Keratinocyte (primary cell): ENCODE data around the gene PBX4. TPM values are rescaled to one million over a fixed set of nuclear protein-coding genes. Genes with fewer than 3 reads are reported as not detected.

ENCODE experiments used
- DNase-seq: peaks from one replicate; pipeline ENCODE4 v3.0.0-alpha.2; 2011; ENCODE audit warnings: low read depth, missing footprints, low spot score
- FAIRE-seq: peaks from 2 replicates; lab custom pipeline; 2011; peaks lifted over from hg19 to GRCh38; lab: Jason Lieb, UNC
- H2AFZ ChIP-seq: 2 replicates; pipeline ENCODE4 v1.6.0; 2012; ENCODE audit warnings: low read length, control low read depth, inconsistent platforms; ENCODE audit not compliant: control insufficient read depth
- H3K27ac ChIP-seq: 2 replicates; pipeline ENCODE4 v1.5.1; 2011; ENCODE audit warnings: low read length; ENCODE audit not compliant: control insufficient read depth, insufficient read depth
- H3K27me3 ChIP-seq: 3 replicates; pipeline ENCODE4 v1.6.0; 2011; ENCODE audit warnings: low read length; ENCODE audit not compliant: control insufficient read depth, insufficient read depth; ENCODE audit errors: extremely low read depth
- H3K36me3 ChIP-seq, 2 experiments: 2 replicates in 1 of 2; 3 replicates in 1 of 2; pipeline ENCODE4 v1.5.1; 2011; ENCODE audit warnings: low read length in 2 of 2, mild to moderate bottlenecking in 1 of 2; ENCODE audit not compliant: control insufficient read depth in 2 of 2, insufficient read depth in 2 of 2; ENCODE audit errors: extremely low read depth in 1 of 2
- H3K4me1 ChIP-seq: 3 replicates; pipeline ENCODE4 v1.5.1; 2011; ENCODE audit warnings: low read length; ENCODE audit not compliant: control insufficient read depth, insufficient read depth; ENCODE audit errors: extremely low read depth
- H3K4me2 ChIP-seq: 3 replicates; pipeline ENCODE4 v1.6.0; 2011; ENCODE audit warnings: low read depth, low read length; ENCODE audit not compliant: control insufficient read depth, insufficient read depth; ENCODE audit errors: extremely low read depth
- H3K4me3 ChIP-seq, 3 experiments: fragments of 200-600 bp in 1 of 3; sonication (generic) in 1 of 3; 2 replicates in 2 of 3; 3 replicates in 1 of 3; pipeline ENCODE4 v1.5.1; 2011 to 2016; ENCODE audit warnings: low read length in 3 of 3, mild to moderate bottlenecking in 3 of 3, control low read depth in 2 of 3, inconsistent platforms in 1 of 3, low read depth in 1 of 3, mixed read lengths in 1 of 3, mixed run types in 1 of 3, moderate library complexity in 1 of 3; ENCODE audit not compliant: control insufficient read depth in 2 of 3, insufficient read depth in 2 of 3; ENCODE audit errors: extremely low read depth in 1 of 3
- H3K79me2 ChIP-seq: 2 replicates; pipeline ENCODE4 v1.6.0; 2012; ENCODE audit warnings: low read length; ENCODE audit not compliant: control insufficient read depth, insufficient read depth
- H3K9ac ChIP-seq: 3 replicates; pipeline ENCODE4 v1.6.0; 2011; ENCODE audit warnings: low read length; ENCODE audit not compliant: control insufficient read depth, insufficient read depth; ENCODE audit errors: extremely low read depth
- H3K9me1 ChIP-seq: 3 replicates; pipeline ENCODE4 v1.6.0; 2011; ENCODE audit warnings: low read length; ENCODE audit not compliant: control insufficient read depth, insufficient read depth; ENCODE audit errors: extremely low read depth
- H3K9me3 ChIP-seq: 2 replicates; pipeline ENCODE4 v1.5.1; 2012; ENCODE audit warnings: low read depth, low read length; ENCODE audit not compliant: control insufficient read depth
- H4K20me1 ChIP-seq: 3 replicates; pipeline ENCODE4 v1.6.0; 2011; ENCODE audit warnings: low read length; ENCODE audit not compliant: control insufficient read depth, insufficient read depth; ENCODE audit errors: extremely low read depth
- EZH2 ChIP-seq: IDR thresholded peaks from one replicate; pipeline ENCODE4 v1.6.1; 2012; ENCODE audit warnings: inconsistent platforms, mild to moderate bottlenecking, low read length, moderate library complexity
- dilution Hi-C: fragments of 300-500 bp; cut with MboI; formaldehyde crosslinking; loops from one replicate; pipeline ENCODE4 v1.7.0; 2020; ENCODE audit warnings: low sequenced_read_pairs; ENCODE audit not compliant: extremely low pct_ligation_motif_present
- polyA plus RNA-seq, 5 experiments: library from polyadenylated mRNA; depleted of rRNA in 3 of 5; stranded (reverse) in 3 of 5; stranded (forward) in 1 of 5; unstranded in 1 of 5; fragments of >200 nt; gene quantifications; 1 replicate in 1 of 5; 2 replicates in 3 of 5; 3 replicates in 1 of 5; pipeline versions ENCODE4 v1.2.1 to v1.2.3, GENCODE V29; 2011 to 2012; ENCODE audit warnings: missing spikeins in 2 of 5, low read depth in 1 of 5, low replicate concordance in 1 of 5
- TF ChIP-seq, protein P1 (sequence below), 3 experiments: IDR thresholded peaks in 1 of 3; conservative IDR thresholded peaks in 1 of 3; optimal IDR thresholded peaks in 1 of 3; 2 replicates in 2 of 3; 3 replicates in 1 of 3; pipeline versions ENCODE3 to v1.5.1; 2011; ENCODE audit warnings: low read length in 3 of 3, mild to moderate bottlenecking in 3 of 3, moderate library complexity in 2 of 3, control low read depth in 1 of 3, inconsistent platforms in 1 of 3; ENCODE audit not compliant: insufficient read depth in 2 of 3; ENCODE audit errors: extremely low read depth in 1 of 3

The PBX4 gene
- polyA plus RNA-seq, 1 donor (not counting 4 experiments of a cell fraction or from before 2014, with no cell fraction given), result 1.7 TPM

DNA sequence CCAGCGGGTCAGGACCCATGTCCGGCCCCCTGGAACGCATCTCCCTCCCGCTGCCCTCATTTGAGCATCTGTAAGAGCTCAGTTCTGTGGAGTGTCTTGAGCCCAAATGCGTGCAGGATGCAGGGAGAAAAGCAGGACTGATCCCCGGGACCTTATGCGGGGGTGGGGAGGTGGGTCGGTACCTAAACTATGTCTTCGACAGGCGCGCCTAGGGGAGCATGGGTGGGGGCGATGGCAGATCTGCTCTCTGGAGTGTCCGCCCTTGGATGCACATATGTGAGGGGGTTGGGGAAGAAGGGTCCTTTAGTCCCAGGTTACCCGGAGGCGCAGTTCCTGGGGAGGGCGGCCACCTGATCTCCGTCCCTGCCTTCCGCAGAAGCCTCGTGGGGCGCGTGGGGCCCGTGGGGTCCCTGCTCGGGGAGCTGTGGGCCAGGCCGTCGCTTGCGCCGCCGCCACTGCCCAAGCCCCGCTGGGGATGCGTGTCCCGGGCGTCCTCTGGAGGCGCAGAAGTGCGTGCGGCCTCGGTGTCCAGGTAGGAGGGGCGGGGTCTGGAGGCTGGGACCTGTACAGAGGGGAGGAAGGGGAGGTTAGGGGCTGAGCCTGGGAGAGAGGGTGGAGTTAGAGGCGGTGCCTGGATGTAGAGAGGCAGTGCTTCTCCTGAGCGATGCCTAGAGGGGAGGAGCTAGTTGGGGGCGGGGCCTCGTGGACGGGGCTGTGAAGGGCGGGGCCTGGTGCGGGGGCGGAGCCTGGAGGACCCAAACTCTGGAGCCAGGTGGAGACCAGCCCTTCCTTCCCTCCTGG is 77.6 kb downstream of the PBX4 start:
- H3K27ac ChIP-seq, result no peak overlapping the region
- no peaks in the 10 kb centered on the region for H3K79me2 ChIP-seq
- no peaks in the 10 kb centered on the region for H3K9me3 ChIP-seq
- no peaks in the 10 kb centered on the region for H3K36me3 ChIP-seq
- peak overlapping the region; percentile 64 for H3K4me2 ChIP-seq
- peaks cover 8% of the 10 kb centered on the region for H3K4me1 ChIP-seq
- peaks cover 39% of the 10 kb centered on the region for H3K27me3 ChIP-seq
- peak overlapping the region; percentile 40 for H2AFZ ChIP-seq
- FAIRE-seq, result no peak
- dilution Hi-C loops, result no loop called here
- H3K9ac ChIP-seq, result no peak overlapping the region
- H3K9me1 ChIP-seq, result no peaks in the 10 kb centered on the region
- TF ChIP-seq EZH2, result no peak
- TF ChIP-seq, protein P1, sequence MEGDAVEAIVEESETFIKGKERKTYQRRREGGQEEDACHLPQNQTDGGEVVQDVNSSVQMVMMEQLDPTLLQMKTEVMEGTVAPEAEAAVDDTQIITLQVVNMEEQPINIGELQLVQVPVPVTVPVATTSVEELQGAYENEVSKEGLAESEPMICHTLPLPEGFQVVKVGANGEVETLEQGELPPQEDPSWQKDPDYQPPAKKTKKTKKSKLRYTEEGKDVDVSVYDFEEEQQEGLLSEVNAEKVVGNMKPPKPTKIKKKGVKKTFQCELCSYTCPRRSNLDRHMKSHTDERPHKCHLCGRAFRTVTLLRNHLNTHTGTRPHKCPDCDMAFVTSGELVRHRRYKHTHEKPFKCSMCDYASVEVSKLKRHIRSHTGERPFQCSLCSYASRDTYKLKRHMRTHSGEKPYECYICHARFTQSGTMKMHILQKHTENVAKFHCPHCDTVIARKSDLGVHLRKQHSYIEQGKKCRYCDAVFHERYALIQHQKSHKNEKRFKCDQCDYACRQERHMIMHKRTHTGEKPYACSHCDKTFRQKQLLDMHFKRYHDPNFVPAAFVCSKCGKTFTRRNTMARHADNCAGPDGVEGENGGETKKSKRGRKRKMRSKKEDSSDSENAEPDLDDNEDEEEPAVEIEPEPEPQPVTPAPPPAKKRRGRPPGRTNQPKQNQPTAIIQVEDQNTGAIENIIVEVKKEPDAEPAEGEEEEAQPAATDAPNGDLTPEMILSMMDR (optimal IDR thresholded peaks at IDR 0.05 in 1 of 3, IDR thresholded peaks at IDR 0.05 in 1 of 3, conservative IDR thresholded peaks at IDR 0.05 in 1 of 3; ENCODE audit: extremely low read depth in 1 of 3, insufficient read depth in 2 of 3, low read length in 3 of 3), result peak in 1 of 3 experiments; percentile 21
- H3K4me3 ChIP-seq, result peak overlapping the region; percentile 25 to 33 (median 27)
- H4K20me1 ChIP-seq, result no peaks in the 10 kb centered on the region
- peak; percentile 78 for DNase-seq

DNA sequence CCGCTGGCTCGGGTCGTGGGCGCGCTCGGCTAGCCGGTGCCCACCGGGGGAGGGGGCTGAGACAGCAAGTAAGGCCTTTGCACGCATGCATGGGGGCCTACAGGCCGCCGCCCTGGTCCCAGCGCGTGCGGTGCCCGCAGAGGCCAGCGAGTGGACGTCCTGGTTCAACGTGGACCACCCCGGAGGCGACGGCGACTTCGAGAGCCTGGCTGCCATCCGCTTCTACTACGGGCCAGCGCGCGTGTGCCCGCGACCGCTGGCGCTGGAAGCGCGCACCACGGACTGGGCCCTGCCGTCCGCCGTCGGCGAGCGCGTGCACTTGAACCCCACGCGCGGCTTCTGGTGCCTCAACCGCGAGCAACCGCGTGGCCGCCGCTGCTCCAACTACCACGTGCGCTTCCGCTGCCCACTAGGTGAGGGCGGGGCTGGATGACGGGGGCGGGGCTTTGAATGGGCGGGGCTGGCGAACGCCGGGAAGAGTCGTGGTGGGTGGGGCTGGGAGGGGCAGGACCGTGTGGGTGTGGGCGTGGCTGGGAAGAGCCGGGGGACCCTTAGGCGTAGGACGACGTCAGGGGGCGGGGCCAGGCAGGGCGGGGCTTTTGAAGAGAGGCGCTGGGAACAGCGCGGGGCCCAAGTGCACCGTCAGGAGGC is 78.3 kb downstream of the PBX4 start:
- H3K9me3 ChIP-seq, result no peaks in the 10 kb centered on the region
- H3K9me1 ChIP-seq, result no peaks in the 10 kb centered on the region
- no peaks in the 10 kb centered on the region for H3K36me3 ChIP-seq
- peaks cover 37% of the 10 kb centered on the region for H3K27me3 ChIP-seq
- peak; percentile 40 for DNase-seq
- H4K20me1 ChIP-seq, result no peaks in the 10 kb centered on the region
- H3K9ac ChIP-seq, result no peak overlapping the region
- H3K4me1 ChIP-seq, result peaks cover 8% of the 10 kb centered on the region
- no peak overlapping the region for H2AFZ ChIP-seq
- peak overlapping the region; percentile 64 for H3K4me2 ChIP-seq
- no peak for FAIRE-seq
- dilution Hi-C loops, result no loop called here
- TF ChIP-seq, protein P1 (optimal IDR thresholded peaks at IDR 0.05 in 1 of 3, IDR thresholded peaks at IDR 0.05 in 1 of 3, conservative IDR thresholded peaks at IDR 0.05 in 1 of 3; ENCODE audit: extremely low read depth in 1 of 3, insufficient read depth in 2 of 3, low read length in 3 of 3), result no peak
- no peak for TF ChIP-seq EZH2
- H3K27ac ChIP-seq, result no peak overlapping the region
- H3K4me3 ChIP-seq, result no peak overlapping the region
- H3K79me2 ChIP-seq, result no peaks in the 10 kb centered on the region
